Activated CD4-positive, alpha-beta T cell treated with anti-CD3 and anti-CD28 coated beads, Interleukin-2, amount 50 U/mL, for 1 hour (primary cell): ENCODE measurements around the gene BTN1A1.
"Not testable (repeated sequence)": the region's sequence is repeated elsewhere in the genome, so short reads cannot be mapped to it uniquely, and the experiment has no call there.

Source experiments
- DNase-seq: peaks from one replicate; pipeline ENCODE4 v3.0.0-alpha.2; 2020

Gene BTN1A1

DNA sequence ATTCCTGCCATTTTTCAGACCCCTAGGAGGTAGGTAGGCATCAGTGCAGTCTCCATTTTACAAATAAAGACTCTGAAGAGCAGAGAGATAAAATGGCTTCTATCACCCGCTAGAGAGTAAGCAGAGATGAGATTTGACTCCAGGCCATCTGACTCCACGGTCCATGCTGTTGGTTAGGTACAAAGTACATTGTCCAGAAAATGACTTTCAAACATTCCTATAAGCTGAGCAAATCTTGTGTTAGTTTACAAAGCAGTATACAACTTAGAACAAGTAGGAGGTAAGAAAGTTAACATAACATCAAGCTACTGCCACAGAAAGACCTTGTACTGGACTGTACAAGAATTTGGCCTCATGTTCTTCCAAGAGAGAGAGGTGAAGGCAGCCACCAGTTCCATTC, 14.9 kb downstream of the BTN1A1 start:
- DNase-seq, result no peak

DNA sequence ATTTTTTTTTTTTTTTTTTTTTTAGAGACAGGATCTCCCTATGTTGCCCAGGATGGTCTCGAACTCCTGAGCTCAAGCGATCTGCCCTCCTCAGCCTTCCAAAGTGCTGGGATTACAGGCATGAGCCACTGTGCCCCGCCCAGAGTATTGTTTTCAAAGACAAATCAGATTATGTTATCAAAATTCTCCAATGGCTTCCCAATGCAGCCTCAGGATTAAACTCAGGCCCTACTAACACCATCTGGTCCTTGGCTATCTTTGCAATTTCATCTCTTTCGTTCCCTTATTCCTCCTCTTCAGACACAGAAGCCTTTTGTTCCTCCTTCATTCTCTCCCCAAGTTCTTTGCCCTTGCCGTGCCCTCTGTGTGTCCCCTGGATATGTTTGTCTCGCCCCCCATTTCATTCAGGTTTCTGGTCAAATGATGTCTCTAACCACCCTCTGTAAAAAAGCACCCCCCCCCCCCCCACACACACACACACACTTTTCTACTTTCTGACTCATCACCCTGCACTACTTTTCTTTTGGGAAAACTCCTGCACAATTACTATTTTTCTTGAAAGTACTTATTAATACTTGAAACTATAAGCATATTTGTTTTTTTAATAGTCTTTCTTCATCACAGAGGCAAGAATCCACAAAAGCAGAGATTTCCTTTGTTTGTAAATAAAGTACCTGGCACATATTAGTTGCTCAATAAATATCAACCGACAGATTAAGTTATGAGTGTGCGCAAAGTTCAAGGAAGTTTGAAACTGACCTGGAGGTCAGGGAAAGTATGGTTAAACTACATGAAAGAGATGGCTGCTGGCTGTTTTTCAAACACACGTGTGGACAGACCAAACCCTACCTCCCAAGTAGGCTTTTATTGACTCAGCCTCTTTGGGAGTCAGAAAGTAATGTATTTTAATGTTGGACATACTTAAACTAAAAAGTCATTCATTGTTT, 16.7 kb downstream of the BTN1A1 start:
- no peak for DNase-seq

DNA sequence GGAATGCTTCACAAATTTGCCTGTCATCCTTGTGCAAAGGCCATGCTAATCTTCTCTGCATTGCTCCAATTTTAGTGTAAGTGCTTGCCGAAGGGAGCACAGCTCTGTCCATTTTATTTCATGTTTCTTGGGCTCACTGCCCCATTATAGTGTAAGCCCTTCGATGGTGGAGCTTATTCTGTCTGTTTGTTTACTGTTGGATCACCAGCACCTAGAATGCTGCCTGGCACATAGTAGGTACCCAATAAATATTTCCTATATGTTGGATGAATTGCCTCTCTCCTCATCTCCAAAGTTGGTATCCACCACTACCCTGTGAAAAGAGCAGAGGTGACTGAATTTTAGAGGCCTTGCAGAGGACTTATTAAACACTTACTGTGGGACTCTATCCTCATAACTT, 19.3 kb downstream of the BTN1A1 start:
- no peak for DNase-seq

DNA sequence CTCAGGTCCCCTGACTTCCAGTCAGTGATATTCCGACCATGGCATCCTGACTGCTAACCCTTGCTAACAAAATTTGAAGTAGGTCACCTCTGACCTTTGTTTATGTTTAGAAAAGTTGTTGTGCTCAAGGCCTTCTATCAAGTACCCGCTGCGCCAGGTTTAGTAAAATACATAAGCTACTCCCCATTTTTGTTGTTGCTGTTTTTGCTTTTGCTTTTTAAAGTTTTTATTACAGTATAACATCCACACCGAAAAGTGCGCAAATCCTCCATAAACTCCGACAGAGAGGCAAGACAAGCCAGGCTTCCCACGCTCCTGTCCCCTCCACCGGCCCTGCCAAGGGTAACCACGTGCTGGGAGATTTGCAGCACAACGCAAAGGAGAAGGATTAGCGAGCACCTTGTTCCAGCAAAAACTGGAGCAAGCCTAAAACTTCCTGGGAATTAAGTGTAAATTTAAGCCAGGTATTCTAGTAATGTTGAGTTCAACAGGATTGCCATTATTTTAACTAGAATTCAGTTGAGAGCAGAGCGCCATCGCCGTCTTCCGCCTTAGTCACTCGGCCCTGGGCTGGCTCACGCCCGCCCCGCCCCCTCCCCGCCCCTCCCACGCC, 20.2 kb downstream of the BTN1A1 start:
- no peak for DNase-seq

GRCh38 chr6:26520850-26521599, 20.9 kb downstream of the BTN1A1 start:
- peak; percentile 80 for DNase-seq

- peak; percentile 52 for DNase-seq
Measured at GRCh38 chr6:26521600-26522391, 21.7 kb downstream of the BTN1A1 start.

DNA sequence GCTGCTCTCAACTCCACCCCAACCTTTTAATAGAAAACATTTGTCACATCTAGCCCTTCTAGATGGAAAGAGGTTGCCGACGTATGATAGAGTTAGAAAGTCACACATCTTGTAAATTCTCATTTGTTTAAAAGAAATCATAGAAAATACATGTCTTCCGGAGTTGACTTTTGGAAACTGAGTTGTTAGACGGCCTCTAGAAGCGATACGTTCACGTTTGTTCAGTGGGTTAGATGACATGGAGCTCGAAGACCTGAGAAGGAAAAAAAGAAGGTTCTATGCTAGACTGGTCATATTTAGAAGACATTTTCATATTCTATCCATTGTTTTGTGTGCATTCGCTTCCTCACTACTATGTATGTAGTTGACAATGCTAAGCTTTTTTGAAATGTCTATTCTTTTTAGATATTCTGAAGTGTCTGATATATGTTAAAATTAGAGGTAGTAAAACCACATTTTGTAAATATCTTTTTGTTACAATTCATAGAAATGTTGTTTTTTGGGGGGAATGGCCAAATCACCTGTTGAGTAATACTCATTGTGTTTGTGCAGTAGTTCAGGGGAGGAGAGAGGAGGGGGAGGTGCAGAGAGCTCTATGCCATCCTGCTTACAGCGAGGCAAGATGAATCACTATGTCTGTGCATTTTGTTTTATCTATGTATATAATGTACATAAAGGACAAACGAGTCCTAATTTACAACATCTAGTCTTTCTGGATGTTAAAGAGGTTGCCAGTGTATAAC, 22.6 kb downstream of the BTN1A1 start:
- DNase-seq, result not testable (repeated sequence)

DNA sequence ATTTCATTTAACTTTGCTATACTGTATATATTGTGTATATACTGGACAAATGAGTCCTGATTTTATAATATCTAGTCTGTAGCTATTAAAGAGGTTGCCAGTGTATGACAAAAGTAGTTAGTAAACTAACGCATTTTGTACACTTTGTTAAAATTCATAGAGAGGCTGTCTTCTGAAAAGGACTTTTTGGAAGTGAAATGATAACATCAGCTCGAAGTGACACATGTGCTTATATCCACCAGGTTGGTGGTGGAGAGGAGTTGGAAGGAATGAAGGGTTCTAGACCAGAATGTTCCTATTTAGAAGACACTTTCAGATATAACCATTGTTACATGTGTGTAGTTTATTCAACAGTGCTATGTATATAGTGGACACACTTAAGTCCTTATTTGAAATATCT, 24.2 kb downstream of the BTN1A1 start:
- DNase-seq, result not testable (repeated sequence)

DNA sequence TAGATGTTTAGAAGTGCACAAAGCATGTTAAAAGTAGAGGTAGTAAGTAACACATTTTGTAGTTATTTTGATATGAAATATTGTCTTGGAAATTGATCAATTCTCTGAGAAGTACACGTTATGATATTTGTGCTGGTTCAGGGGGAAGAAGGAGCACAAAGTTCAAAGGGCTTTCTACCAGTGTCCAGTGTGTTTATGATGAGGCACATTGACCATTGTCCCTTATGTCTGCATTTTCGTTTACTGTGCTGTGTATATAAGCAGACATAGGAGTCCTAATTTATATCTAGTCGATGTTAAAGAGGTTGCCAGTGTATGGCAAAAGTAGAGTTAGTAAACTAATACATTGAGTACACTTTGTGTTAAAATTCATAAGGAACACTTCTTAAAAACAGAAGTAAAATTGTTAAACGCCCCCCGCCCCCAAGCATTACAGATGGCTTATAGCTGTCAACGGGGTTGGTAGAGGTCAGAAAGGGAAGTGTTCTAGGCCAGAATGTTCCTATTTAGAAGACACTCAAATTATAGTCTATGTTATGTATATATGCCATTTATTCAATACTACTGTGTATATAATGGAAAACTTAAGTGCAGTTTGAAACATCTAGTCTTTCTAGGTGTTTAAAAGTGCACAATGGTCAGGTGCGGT, 24.7 kb downstream of the BTN1A1 start:
- no peak for DNase-seq

DNA sequence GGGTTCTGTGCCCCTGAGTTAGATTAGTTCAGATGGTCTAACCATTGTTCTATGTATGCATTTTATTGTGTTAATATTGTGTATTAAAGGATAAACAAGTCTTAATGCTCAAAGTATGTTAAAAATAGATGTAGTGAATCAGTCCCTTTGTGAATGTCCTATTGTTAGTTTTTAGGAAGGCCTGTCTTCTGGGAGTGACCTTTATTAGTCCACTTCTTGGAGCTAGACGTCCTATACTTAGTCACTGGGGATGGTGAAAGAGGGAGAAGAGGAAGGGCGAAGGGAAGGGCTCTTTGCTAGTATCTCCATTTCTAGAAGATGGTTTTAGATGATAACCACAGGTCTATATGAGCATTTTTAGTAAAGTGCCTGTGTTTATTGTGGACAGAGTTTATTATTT, 25.7 kb downstream of the BTN1A1 start:
- no peak for DNase-seq

GRCh38 chr6:26526928-26527327, 26.8 kb downstream of the BTN1A1 start:
- DNase-seq, result no peak

DNA sequence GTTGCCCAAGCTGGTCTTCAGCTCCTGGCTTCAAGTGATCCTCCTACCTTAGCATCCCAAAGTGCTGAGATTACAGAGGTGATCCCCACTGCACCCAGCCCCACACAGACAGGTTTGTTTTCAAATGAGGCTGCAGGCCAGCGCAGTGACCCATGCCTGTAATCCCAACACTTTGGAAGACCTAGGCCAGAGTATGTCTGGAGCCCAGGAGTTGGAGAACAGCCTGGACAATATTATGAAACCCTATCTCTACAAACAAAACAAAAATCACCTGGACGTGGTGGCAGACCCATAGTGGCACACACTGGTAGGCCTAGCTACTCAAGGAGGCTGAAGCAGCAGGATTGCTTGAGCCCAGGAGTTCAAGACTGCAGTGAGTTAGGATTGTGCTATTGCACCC, 30.1 kb downstream of the BTN1A1 start:
- no peak for DNase-seq

DNA sequence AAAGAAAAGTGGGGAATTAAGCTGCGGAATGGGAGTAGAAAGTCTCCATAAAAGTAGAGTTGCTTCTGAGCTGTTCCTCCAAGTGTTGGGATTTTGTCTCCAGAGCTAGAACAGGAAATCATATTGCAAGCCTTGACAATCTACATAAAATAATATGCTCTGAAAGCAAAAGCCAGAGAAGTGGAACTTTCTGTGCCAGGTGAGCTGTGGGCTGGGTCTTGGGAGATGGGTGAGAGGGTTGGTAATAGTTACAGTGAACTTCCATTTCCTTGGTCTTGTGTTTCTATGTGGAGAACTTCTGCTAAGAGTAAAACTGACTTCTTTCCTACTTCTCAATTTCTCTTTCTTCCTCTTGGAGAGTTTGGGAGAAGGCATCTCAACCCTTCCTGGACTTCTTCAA, 31.8 kb downstream of the BTN1A1 start:
- DNase-seq, result no peak

GRCh38 chr6:26532699-26533531, 32.8 kb downstream of the BTN1A1 start:
- peak; percentile 91 for DNase-seq

DNA sequence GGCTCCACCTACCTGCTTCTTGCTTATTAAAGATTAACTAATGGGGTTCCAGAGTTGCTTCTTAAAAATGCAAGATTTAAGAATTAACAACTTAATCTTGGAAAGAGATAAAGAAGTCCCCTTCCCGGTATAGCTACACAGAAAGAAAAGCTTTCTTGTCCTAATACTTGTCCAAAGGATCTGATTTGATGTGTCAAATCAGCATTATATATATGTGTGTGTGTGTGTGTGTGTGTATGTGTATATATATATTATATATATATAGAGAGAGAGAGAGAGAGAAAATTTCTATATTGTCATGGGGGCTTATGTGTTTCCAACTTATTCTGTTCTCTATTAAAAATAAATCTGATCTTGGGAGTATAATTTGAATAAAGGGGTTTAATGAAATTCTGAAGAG, 33.4 kb downstream of the BTN1A1 start:
- no peak for DNase-seq

- no peak for DNase-seq
Measured at GRCh38 chr6:26534681-26535465, 34.8 kb downstream of the BTN1A1 start.

DNA sequence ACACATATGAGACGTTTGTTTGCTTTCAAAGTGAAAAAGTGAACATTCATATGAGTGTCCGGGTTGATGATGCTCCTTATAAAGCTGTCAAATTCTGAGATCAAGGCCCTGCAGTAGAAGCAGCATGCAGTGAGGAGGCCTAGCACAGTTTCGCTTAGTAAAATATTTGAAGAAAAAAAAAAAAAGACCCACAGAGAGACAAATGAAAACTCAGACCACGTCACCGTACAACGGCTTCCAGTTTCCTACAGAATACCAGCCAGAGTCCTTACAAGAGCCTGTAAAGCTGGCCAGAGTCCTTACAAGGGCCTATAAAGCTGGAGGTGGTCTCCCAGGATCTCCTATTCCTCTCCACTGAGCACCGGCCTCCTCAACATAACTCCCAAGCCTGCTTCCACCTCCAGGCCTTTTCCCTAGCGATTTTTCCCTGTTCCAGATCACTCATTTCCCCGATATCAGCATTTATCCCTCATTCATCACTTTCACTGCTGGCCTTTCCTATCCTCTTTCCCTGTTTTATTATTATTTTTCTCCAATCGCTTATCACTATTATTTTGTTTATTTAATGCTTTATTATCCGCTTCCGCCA, 36.6 kb downstream of the BTN1A1 start:
- DNase-seq, result no peak

DNA sequence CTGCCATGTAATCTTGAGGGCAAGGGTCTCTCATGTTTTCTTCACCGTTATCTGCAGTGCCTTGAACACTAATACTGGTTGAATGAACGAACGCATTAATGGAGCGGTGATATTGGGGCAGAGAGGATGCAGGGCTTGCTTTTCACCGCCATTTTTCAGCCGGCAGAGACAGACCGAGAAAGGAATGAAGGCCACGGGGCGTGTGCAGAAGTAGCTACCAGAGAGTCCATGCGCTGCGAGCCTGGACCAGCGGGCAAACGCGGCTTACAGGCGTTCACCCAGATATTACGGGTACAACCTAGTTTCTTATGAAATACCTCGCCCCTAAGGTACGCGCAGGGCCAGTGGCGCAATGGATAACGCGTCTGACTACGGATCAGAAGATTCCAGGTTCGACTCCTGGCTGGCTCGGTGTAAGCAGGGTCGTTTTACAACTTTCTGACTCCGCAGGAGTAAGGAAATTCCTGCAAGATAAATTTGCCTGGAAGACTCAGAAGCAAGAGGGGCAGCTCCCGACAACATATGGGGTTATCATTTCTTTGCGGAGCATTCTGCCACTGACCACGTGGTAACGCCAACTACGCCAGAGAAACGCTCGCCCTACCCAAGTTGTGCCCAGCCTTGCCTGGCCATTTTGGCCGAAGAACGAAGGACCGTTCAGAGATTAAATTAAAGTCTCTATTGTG, 37.2 kb downstream of the BTN1A1 start:
- DNase-seq, result peak; percentile 88
